SK-N-SH (cell line): Measurements from ENCODE around the gene TRPM6. TPM values are rescaled to one million over a fixed set of nuclear protein-coding genes. Genes with fewer than 3 reads are reported as not detected.

Source experiments
- CTCF ChIA-PET: fragments of 300-600, 350-600 bp; formaldehyde crosslinking; extraction: SDS; loops from one replicate; lab custom pipeline; 2021; lab: Yijun Ruan, JAX
- POLR2A ChIA-PET: fragments of 350-600 bp; sonication (Branson Sonifier 250); formaldehyde crosslinking; extraction: SDS; loops from one replicate; lab custom pipeline; 2020; ENCODE audit warnings: antibody characterized with exemption, inconsistent platforms; lab: Yijun Ruan, JAX
- DNase-seq: peaks from one replicate; pipeline ENCODE4 v3.0.0; 2012
- H2AFZ ChIP-seq: fragments of 200-600 bp; sonication (generic); 2 replicates; pipeline ENCODE4 v1.8.1; 2016; ENCODE audit warnings: antibody characterized with exemption, mild to moderate bottlenecking, low read depth
- H3F3A ChIP-seq: fragments of 200-600 bp; sonication (generic); replicated peaks from 2 replicates; pipeline ENCODE3; 2016; ENCODE audit warnings: antibody characterized with exemption, mild to moderate bottlenecking; ENCODE audit not compliant: insufficient read depth
- H3K27ac ChIP-seq, 2 experiments: fragments of 200-500 bp in 1 of 2; fragments of 200-600 bp in 1 of 2; sonication (Bioruptor generic) in 1 of 2; sonication (generic), shearing (Covaris generic) in 1 of 2; 2 replicates each; pipeline versions ENCODE4 v1.5.1 to v1.6.1; 2014 to 2016; ENCODE audit warnings: low read depth in 2 of 2, inconsistent platforms in 1 of 2, low read length in 1 of 2, mild to moderate bottlenecking in 1 of 2, mixed read lengths in 1 of 2
- H3K27me3 ChIP-seq: fragments of 200-600 bp; sonication (generic), shearing (Covaris generic); 2 replicates; pipeline ENCODE4 v1.6.1; 2016; ENCODE audit warnings: mixed run types; ENCODE audit not compliant: insufficient read depth
- H3K36me3 ChIP-seq, 2 experiments: fragments of 200-500 bp in 1 of 2; fragments of 200-600 bp in 1 of 2; sonication (Bioruptor generic) in 1 of 2; sonication (generic) in 1 of 2; replicated peaks in 1 of 2; 2 replicates each; pipeline versions ENCODE3 to v1.5.1; 2014 to 2016; ENCODE audit warnings: low read length in 1 of 2, mild to moderate bottlenecking in 1 of 2; ENCODE audit not compliant: insufficient read depth in 2 of 2, control insufficient read depth in 1 of 2
- H3K4me1 ChIP-seq, 2 experiments: fragments of 200-500 bp in 1 of 2; fragments of 200-600 bp in 1 of 2; sonication (Bioruptor generic) in 1 of 2; sonication (generic), shearing (Covaris generic) in 1 of 2; 2 replicates each; pipeline versions ENCODE4 v1.5.1 to v1.6.1; 2014 to 2016; ENCODE audit warnings: low read depth in 1 of 2, low read length in 1 of 2, mixed run types in 1 of 2; ENCODE audit not compliant: insufficient read depth in 2 of 2, control insufficient read depth in 1 of 2
- H3K4me2 ChIP-seq: fragments of 200-600 bp; sonication (generic), shearing (Covaris generic); 2 replicates; pipeline ENCODE4 v1.6.1; 2017; ENCODE audit warnings: mixed run types
- H3K4me3 ChIP-seq, 2 experiments: fragments of 200-500 bp in 1 of 2; fragments of 200-600 bp in 1 of 2; sonication (Bioruptor generic) in 1 of 2; sonication (generic), shearing (Covaris generic) in 1 of 2; 2 replicates each; pipeline versions ENCODE4 v1.5.1 to v1.8.1; 2014 to 2016; ENCODE audit warnings: low read depth in 2 of 2, inconsistent platforms in 1 of 2, low read length in 1 of 2, mild to moderate bottlenecking in 1 of 2, mixed read lengths in 1 of 2, moderate library complexity in 1 of 2
- H3K79me2 ChIP-seq: fragments of 200-600 bp; sonication (generic); 2 replicates; pipeline ENCODE4 v1.8.1; 2017; ENCODE audit warnings: mild to moderate bottlenecking; ENCODE audit not compliant: insufficient read depth
- H3K9ac ChIP-seq: fragments of 200-600 bp; sonication (generic); 2 replicates; pipeline ENCODE4 v1.6.1; 2017; ENCODE audit warnings: mixed run types
- H3K9me2 ChIP-seq: fragments of 200-600 bp; sonication (generic); 2 replicates; pipeline ENCODE4 v1.6.1; 2017; ENCODE audit warnings: mixed run types
- H3K9me3 ChIP-seq: fragments of 200-600 bp; sonication (generic); 2 replicates; pipeline ENCODE4 v1.6.1; 2017; ENCODE audit warnings: mixed run types, mild to moderate bottlenecking, moderate library complexity
- H4K20me1 ChIP-seq: fragments of 200-600 bp; sonication (generic); 2 replicates; pipeline ENCODE4 v1.6.1; 2017; ENCODE audit warnings: mild to moderate bottlenecking, mixed run types; ENCODE audit not compliant: insufficient read depth
- CHD2 ChIP-seq: fragments of 150-350 bp; IDR thresholded peaks from 2 replicates; pipeline ENCODE4 v1.6.1; 2018; ENCODE audit warnings: low read length; ENCODE audit not compliant: partially characterized antibody
- ELF1 ChIP-seq: IDR thresholded peaks from 2 replicates; pipeline ENCODE4 v1.4.0; 2012
- EP300 ChIP-seq, 2 experiments: IDR thresholded peaks; 2 replicates each; pipeline versions ENCODE4 v1.4.0 to v1.6.1; 2012; ENCODE audit warnings: borderline replicate concordance in 1 of 2, low read depth in 1 of 2, low read length in 1 of 2
- EZH2phosphoT487 ChIP-seq: fragments of 200-600 bp; sonication (generic); IDR thresholded peaks from 2 replicates; pipeline ENCODE4 v1.6.1; 2017; ENCODE audit warnings: low read depth, mixed run types, mild to moderate bottlenecking, antibody characterized with exemption, moderate library complexity, borderline replicate concordance
- FOSL2 ChIP-seq: IDR thresholded peaks from 2 replicates; pipeline ENCODE4 v1.4.0; 2012; ENCODE audit warnings: low read depth, mild to moderate bottlenecking, moderate library complexity, borderline replicate concordance
- GATA2 ChIP-seq: sonication (generic); formaldehyde crosslinking; IDR thresholded peaks from 2 replicates; pipeline ENCODE4 v1.5.0; 2020; ENCODE audit warnings: mild to moderate bottlenecking, missing genetic modification reagents
- NRF1 ChIP-seq: IDR thresholded peaks from 2 replicates; pipeline ENCODE4 v1.6.1; 2012; ENCODE audit warnings: low read depth, mild to moderate bottlenecking, low read length
- POLR2AphosphoS5 ChIP-seq: IDR thresholded peaks from 2 replicates; pipeline ENCODE4 v1.6.1; 2012; ENCODE audit warnings: low read depth, low read length
- RFX5 ChIP-seq: IDR thresholded peaks from 2 replicates; pipeline ENCODE4 v1.6.1; 2012; ENCODE audit warnings: mild to moderate bottlenecking, improper control_type of control experiment, low read length
- SMC3 ChIP-seq: IDR thresholded peaks from 2 replicates; pipeline ENCODE4 v1.6.1; 2012; ENCODE audit warnings: low read depth, low read length, improper control_type of control experiment
- TEAD4 ChIP-seq: IDR thresholded peaks from 2 replicates; pipeline ENCODE4 v1.4.0; 2012; ENCODE audit warnings: mild to moderate bottlenecking, borderline replicate concordance; ENCODE audit not compliant: insufficient read depth
- WGBS: methylation state at CpG from one replicate; pipeline ENCODE4 v1.1.6; 2017; ENCODE audit warnings: low lambda C conversion rate; 5-methylcytosine and 5-hydroxymethylcytosine counted together
- polyA plus RNA-seq, 3 experiments: library from polyadenylated mRNA; depleted of rRNA; stranded (reverse); fragments of >200 nt; gene quantifications; 2 replicates each; pipeline ENCODE4 v1.2.3, GENCODE V29; 2012
- TF ChIP-seq, protein P1 (sequence below): IDR thresholded peaks from 2 replicates; pipeline ENCODE4 v1.4.0; 2012; ENCODE audit warnings: low read depth, borderline replicate concordance
- TF ChIP-seq, protein P2 (sequence below): fragments of 150-350 bp; IDR thresholded peaks from 2 replicates; pipeline ENCODE4 v1.6.1; 2017; ENCODE audit warnings: antibody characterized with exemption, low read length, low read depth, borderline replicate concordance
- TF ChIP-seq, protein P3 (sequence below): IDR thresholded peaks from 2 replicates; pipeline ENCODE4 v1.6.1; 2012; ENCODE audit warnings: mild to moderate bottlenecking, low read depth, low read length, moderate library complexity
- TF ChIP-seq, protein P4 (sequence below): IDR thresholded peaks from 2 replicates; pipeline ENCODE4 v1.4.0; 2012; ENCODE audit warnings: low read depth
- TF ChIP-seq, protein P5 (sequence below): fragments of 200-600 bp; sonication (generic); IDR thresholded peaks from 2 replicates; pipeline ENCODE4 v1.6.1; 2017; ENCODE audit warnings: antibody characterized with exemption, mild to moderate bottlenecking, moderate library complexity

Gene TRPM6
- polyA plus RNA-seq, 1 of the 3 experiments (the other 2 are of a cell fraction), result 0.03 TPM

DNA sequence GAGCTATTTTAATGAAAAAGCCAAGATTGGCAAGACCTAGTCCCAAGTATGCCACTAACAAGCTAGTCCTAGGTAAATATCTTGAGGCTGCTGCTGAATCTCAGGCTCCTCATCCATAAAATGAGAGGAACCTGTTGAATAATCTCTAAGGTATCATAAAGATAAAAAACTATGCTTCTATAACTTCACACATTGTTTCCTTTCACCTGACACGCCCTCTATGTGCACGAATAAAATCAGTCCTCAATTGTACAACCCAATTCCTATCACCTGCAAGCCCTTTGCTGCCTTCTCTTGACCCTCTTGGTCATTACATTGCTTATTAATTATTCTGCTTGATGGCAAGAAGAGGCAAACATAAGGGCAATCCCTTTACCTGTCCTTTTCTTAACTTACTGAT, 69.9 kb downstream of the TRPM6 start:
- Histone ChIP-seq H3K36me3 (no peaks in the 10 kb centered on the region), H3K9ac (no peak overlapping the region), H3K4me1 (no peaks in the 10 kb centered on the region), H3K27me3 (no peaks in the 10 kb centered on the region; the same call in 1 of the 2 replicates), H4K20me1 (no peaks in the 10 kb centered on the region), H3K4me3 (no peak overlapping the region), H3K4me2 (no peak overlapping the region), H3K9me3 (no peaks in the 10 kb centered on the region), H2AFZ (no peak overlapping the region), H3K79me2 (no peaks in the 10 kb centered on the region), H3K27ac (no peak overlapping the region), H3F3A (no peaks in the 10 kb centered on the region), H3K9me2 (no peaks in the 10 kb centered on the region)
- TF ChIP-seq ELF1, result no peak
- DNase-seq, result no peak
- POLR2A ChIA-PET, result no interaction called here
- WGBS, result 5% methylated on average over 2 of the region's 2 CpGs
- CTCF ChIA-PET, result no interaction called here

DNA sequence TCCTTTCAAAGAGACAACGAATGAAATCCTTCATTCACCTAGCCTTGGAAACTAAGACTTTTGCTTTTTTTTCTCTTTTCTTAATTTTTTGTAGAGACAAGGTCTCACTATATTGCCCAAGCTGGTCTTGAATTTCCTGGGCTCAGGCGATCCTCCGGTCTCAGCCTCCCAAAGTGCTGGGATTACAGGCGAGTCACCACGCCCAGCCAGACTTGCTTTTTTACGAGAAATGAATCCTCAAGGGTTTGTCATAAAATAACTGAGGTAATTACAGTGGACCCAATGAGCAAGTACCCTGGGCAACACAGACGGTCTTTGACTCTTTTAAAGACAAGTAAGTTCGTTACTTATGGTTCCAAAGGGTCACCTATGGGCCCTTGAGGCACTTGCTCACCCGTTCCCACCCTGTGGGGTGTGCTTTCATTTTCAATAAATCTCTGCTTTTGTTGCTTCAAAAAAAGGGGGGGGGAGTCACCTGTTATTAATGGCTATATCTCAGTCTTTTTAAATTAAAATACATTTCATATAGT, 70.4 kb downstream of the TRPM6 start:
- Histone ChIP-seq H3K9me2 (no peaks in the 10 kb centered on the region), H3K36me3 (no peaks in the 10 kb centered on the region)
- ChIA-PET POLR2A (no interaction called here), CTCF (no interaction called here)
- no peak for TF ChIP-seq RFX5
- TF ChIP-seq, protein P1, sequence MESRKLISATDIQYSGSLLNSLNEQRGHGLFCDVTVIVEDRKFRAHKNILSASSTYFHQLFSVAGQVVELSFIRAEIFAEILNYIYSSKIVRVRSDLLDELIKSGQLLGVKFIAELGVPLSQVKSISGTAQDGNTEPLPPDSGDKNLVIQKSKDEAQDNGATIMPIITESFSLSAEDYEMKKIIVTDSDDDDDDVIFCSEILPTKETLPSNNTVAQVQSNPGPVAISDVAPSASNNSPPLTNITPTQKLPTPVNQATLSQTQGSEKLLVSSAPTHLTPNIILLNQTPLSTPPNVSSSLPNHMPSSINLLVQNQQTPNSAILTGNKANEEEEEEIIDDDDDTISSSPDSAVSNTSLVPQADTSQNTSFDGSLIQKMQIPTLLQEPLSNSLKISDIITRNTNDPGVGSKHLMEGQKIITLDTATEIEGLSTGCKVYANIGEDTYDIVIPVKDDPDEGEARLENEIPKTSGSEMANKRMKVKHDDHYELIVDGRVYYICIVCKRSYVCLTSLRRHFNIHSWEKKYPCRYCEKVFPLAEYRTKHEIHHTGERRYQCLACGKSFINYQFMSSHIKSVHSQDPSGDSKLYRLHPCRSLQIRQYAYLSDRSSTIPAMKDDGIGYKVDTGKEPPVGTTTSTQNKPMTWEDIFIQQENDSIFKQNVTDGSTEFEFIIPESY, result no peak
- no peak for TF ChIP-seq TEAD4
- TF ChIP-seq GATA2 (CRISPR knock-in tag), result no peak
- TF ChIP-seq FOSL2, result no peak
- TF ChIP-seq CHD2, result no peak
- TF ChIP-seq, protein P2, sequence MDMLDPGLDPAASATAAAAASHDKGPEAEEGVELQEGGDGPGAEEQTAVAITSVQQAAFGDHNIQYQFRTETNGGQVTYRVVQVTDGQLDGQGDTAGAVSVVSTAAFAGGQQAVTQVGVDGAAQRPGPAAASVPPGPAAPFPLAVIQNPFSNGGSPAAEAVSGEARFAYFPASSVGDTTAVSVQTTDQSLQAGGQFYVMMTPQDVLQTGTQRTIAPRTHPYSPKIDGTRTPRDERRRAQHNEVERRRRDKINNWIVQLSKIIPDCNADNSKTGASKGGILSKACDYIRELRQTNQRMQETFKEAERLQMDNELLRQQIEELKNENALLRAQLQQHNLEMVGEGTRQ, result no peak
- TF ChIP-seq, protein P3, sequence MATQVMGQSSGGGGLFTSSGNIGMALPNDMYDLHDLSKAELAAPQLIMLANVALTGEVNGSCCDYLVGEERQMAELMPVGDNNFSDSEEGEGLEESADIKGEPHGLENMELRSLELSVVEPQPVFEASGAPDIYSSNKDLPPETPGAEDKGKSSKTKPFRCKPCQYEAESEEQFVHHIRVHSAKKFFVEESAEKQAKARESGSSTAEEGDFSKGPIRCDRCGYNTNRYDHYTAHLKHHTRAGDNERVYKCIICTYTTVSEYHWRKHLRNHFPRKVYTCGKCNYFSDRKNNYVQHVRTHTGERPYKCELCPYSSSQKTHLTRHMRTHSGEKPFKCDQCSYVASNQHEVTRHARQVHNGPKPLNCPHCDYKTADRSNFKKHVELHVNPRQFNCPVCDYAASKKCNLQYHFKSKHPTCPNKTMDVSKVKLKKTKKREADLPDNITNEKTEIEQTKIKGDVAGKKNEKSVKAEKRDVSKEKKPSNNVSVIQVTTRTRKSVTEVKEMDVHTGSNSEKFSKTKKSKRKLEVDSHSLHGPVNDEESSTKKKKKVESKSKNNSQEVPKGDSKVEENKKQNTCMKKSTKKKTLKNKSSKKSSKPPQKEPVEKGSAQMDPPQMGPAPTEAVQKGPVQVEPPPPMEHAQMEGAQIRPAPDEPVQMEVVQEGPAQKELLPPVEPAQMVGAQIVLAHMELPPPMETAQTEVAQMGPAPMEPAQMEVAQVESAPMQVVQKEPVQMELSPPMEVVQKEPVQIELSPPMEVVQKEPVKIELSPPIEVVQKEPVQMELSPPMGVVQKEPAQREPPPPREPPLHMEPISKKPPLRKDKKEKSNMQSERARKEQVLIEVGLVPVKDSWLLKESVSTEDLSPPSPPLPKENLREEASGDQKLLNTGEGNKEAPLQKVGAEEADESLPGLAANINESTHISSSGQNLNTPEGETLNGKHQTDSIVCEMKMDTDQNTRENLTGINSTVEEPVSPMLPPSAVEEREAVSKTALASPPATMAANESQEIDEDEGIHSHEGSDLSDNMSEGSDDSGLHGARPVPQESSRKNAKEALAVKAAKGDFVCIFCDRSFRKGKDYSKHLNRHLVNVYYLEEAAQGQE, result no peak
- TF ChIP-seq EZH2phosphoT487, result no peak
- TF ChIP-seq POLR2AphosphoS5, result no peak
- TF ChIP-seq, protein P4, sequence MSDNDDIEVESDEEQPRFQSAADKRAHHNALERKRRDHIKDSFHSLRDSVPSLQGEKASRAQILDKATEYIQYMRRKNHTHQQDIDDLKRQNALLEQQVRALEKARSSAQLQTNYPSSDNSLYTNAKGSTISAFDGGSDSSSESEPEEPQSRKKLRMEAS, result no peak
- TF ChIP-seq NRF1, result no peak
- TF ChIP-seq EP300 (IDR thresholded peaks at IDR 0.05; ENCODE audit: borderline replicate concordance in 1 of 2, low read depth in 1 of 2, low read length in 1 of 2), result no peak
- no peak for TF ChIP-seq SMC3
- TF ChIP-seq, protein P5, sequence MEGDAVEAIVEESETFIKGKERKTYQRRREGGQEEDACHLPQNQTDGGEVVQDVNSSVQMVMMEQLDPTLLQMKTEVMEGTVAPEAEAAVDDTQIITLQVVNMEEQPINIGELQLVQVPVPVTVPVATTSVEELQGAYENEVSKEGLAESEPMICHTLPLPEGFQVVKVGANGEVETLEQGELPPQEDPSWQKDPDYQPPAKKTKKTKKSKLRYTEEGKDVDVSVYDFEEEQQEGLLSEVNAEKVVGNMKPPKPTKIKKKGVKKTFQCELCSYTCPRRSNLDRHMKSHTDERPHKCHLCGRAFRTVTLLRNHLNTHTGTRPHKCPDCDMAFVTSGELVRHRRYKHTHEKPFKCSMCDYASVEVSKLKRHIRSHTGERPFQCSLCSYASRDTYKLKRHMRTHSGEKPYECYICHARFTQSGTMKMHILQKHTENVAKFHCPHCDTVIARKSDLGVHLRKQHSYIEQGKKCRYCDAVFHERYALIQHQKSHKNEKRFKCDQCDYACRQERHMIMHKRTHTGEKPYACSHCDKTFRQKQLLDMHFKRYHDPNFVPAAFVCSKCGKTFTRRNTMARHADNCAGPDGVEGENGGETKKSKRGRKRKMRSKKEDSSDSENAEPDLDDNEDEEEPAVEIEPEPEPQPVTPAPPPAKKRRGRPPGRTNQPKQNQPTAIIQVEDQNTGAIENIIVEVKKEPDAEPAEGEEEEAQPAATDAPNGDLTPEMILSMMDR, result no peak
- TF ChIP-seq, all 33 proteins: peak for 0
- no peaks in the 10 kb centered on the region for H3K4me1 ChIP-seq
- H3K27me3 ChIP-seq, result no peaks in the 10 kb centered on the region; the same call in 1 of the 2 replicates
- no peak overlapping the region for H3K9ac ChIP-seq
- H3K9me3 ChIP-seq, result no peaks in the 10 kb centered on the region
- no peaks in the 10 kb centered on the region for H3K79me2 ChIP-seq
- no peaks in the 10 kb centered on the region for H4K20me1 ChIP-seq
- DNase-seq, result no peak
- no peak overlapping the region for H3K27ac ChIP-seq
- WGBS, result 15% methylated on average over 9 of the region's 9 CpGs
- no peaks in the 10 kb centered on the region for H3F3A ChIP-seq
- no peak overlapping the region for H3K4me2 ChIP-seq
- H2AFZ ChIP-seq, result no peak overlapping the region
- no peak overlapping the region for H3K4me3 ChIP-seq
